Ovary (tissue), 9 donors: Measurements from ENCODE around the gene GNPTAB. TPM values are rescaled to one million over a fixed set of nuclear protein-coding genes. Genes with fewer than 3 reads are reported as not detected.

Experiments
- DNase-seq, 5 donors: peaks; one replicate each; pipeline ENCODE4 v3.0.0-alpha.2; 2019 to 2020
- H3K27ac ChIP-seq, 2 donors: fragments of 200-600 bp; one replicate each; pipeline versions ENCODE4 v1.5.1 to v1.8.0; 2019 to 2022
- H3K27me3 ChIP-seq: fragments of 200-600 bp; one replicate; pipeline ENCODE4 v1.8.0; 2022
- H3K36me3 ChIP-seq: fragments of 200-600 bp; sonication (generic); one replicate; pipeline ENCODE4 v1.5.1; 2019
- H3K4me1 ChIP-seq: one replicate; pipeline ENCODE4 v1.8.1; 2013; ENCODE audit warnings: mild to moderate bottlenecking, moderate library complexity; ENCODE audit not compliant: insufficient read depth
- H3K4me3 ChIP-seq: fragments of 200-600 bp; sonication (generic); one replicate; pipeline ENCODE4 v1.5.1; 2017
- H3K9me3 ChIP-seq, 2 donors: fragments of 200-600 bp in 1 of 2; sonication (generic) in 1 of 2; one replicate each; pipeline versions ENCODE4 v1.5.1 to v1.8.1; 2013 to 2019; ENCODE audit warnings: mild to moderate bottlenecking in 1 of 2, moderate library complexity in 1 of 2
- EP300 ChIP-seq: sonication (generic); formaldehyde crosslinking; IDR thresholded peaks from one replicate; pipeline ENCODE4 v1.6.1; 2017; ENCODE audit warnings: antibody characterized with exemption
- POLR2A ChIP-seq: fragments of 450-650 bp; IDR thresholded peaks from one replicate; pipeline ENCODE4 v1.6.1; 2017; ENCODE audit warnings: antibody characterized with exemption, mild to moderate bottlenecking, moderate library complexity
- WGBS, 3 donors: extraction: QIAGEN DNeasy Blood & Tissue Kit in 1 of 3; methylation state at CpG; one replicate each; pipeline versions ENCODE4 v1.1.5 to v1.1.7; 2013 to 2017; 5-methylcytosine and 5-hydroxymethylcytosine counted together
- intact Hi-C, 4 donors: fragments of 100-400 bp; cut with DNase I; formaldehyde crosslinking; loops; one replicate each; pipeline versions ENCODE4 v1.11.0 to v1.15.1; 2022 to 2023
- polyA plus RNA-seq, 2 donors: library from polyadenylated mRNA; stranded (reverse); fragments of 200-250 nt in 1 of 2; fragments of 350-450 nt in 1 of 2; fragmentation: Illumina TruSeq in 1 of 2; extraction: RNeasy Lipid Tissue Mini Kit (QIAGEN cat#74804) in 1 of 2; gene quantifications; one replicate each; pipeline ENCODE4 v1.2.3, GENCODE V29; 2013 to 2014
- total RNA-seq, 7 donors: library from RNA; depleted of rRNA in 2 of 7; stranded (reverse); fragments of >200 nt in 2 of 7; fragmentation: NEBNext Ultra II Directional in 3 of 7; extraction: Animal tissue kit (Norgen Biotek cat#: 25700) in 3 of 7; gene quantifications; one replicate each; pipeline versions ENCODE4 v1.1.0 to v1.2.4, GENCODE V29; 2016 to 2023
- TF ChIP-seq, protein P1 (sequence below), 3 donors: fragments of 450-650 bp in 2 of 3; fragments of 200-600 bp in 1 of 3; IDR thresholded peaks; one replicate each; pipeline versions ENCODE4 v1.5.1 to v1.8.0; 2016 to 2022; ENCODE audit warnings: antibody characterized with exemption in 3 of 3, mild to moderate bottlenecking in 1 of 3
- donor health status: DM: no; HTN: no; CAD: no; lungs with moderate emphysema.
- donor health status: DM: no; HTN: no; CAD: no.
- donor health status: Bipolar disorder and iron deficiency.
- donor health status: DM: yes; HTN: yes; CAD: no.
- donor health status: DM: no; HTN: no; CAD: no.
- donor health status: DM: yes; HTN: yes; CAD: no.

GNPTAB gene
- total and polyA plus RNA-seq, 9 donors: 7.1 to 24.2 (median 16.6) TPM

DNA sequence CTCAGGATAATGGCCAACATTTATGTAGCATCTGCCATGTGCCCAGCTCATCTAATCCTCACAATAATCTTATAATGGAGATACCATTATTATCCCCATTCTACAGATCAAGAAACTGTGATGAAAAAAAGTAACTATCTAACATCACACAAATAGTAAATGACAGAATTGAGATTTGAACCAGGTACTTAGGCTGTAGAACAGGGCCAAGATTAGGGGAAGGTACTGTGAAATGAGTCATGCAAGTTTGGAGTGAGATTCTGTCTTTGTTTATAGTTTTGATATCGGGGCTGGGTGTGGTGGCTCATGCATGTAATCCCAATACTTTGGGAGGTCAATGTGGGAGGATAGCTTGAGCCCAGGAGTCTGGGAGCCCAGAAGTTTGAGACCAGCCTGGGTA lies 1.3 kb upstream of the GNPTAB start:
- TF ChIP-seq, protein P1, sequence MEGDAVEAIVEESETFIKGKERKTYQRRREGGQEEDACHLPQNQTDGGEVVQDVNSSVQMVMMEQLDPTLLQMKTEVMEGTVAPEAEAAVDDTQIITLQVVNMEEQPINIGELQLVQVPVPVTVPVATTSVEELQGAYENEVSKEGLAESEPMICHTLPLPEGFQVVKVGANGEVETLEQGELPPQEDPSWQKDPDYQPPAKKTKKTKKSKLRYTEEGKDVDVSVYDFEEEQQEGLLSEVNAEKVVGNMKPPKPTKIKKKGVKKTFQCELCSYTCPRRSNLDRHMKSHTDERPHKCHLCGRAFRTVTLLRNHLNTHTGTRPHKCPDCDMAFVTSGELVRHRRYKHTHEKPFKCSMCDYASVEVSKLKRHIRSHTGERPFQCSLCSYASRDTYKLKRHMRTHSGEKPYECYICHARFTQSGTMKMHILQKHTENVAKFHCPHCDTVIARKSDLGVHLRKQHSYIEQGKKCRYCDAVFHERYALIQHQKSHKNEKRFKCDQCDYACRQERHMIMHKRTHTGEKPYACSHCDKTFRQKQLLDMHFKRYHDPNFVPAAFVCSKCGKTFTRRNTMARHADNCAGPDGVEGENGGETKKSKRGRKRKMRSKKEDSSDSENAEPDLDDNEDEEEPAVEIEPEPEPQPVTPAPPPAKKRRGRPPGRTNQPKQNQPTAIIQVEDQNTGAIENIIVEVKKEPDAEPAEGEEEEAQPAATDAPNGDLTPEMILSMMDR (IDR thresholded peaks at IDR 0.05): no peak
- TF ChIP-seq EP300: no peak
- TF ChIP-seq POLR2A: no peak
- WGBS, 3 donors: 12 to 33% (median 20%) methylated on average over 1 of the region's 1 CpG
- no peaks in the 10 kb centered on the region for H3K36me3 ChIP-seq
- no peak overlapping the region for H3K4me3 ChIP-seq
- intact Hi-C loops: loop anchor here in 1 of 4 donors (10.0 kb wide), 1 partner anchor 337 kb away; no protein-coding TSS in a partner anchor
- H3K27ac ChIP-seq: no peak overlapping the region
- no peak for DNase-seq
- H3K27me3 ChIP-seq: no peaks in the 10 kb centered on the region
- H3K4me1 ChIP-seq: no peaks in the 10 kb centered on the region
- H3K9me3 ChIP-seq: no peaks in the 10 kb centered on the region

DNA sequence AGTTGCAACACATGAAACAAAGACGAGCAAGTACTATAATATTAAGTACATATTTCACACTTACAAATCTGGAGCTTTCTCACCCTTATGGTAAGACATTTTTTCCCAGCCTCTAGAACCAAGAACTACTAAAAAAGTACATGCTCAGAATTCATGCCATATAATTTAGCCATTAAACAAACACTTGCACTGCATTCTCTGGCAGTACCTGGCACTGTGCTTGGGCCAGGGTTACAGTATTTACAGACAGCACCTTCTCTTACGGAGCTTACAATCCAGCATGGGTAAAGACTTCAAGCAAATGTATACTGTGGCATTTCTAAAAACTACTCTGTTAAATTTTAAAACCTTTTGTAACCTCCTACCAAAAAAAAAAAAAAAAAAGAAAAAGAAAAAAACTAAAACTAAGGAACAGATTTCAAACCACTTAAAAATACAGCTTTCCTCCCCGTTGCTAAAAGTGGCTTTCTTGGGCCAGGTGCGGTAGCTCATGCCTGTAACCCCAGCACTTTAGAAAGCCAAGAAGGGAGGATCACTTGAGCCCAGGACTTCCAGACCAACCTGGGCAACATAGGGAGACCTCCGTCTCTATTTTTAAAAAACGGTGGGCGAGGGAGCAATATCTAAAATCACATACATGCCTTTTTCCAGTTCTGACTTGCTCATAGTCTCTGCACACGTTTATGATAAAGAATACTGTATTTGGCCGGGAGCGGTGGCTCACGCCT lies 956 bp downstream of the GNPTAB start:
- Histone ChIP-seq H3K4me3 (peak overlapping the region; percentile 89), H3K36me3 (no peaks in the 10 kb centered on the region), H3K9me3 (no peaks in the 10 kb centered on the region), H3K4me1 (peaks cover 2% of the 10 kb centered on the region), H3K27ac (peak overlapping the region in 1 of 2 donors; percentile 4), H3K27me3 (no peaks in the 10 kb centered on the region)
- TF ChIP-seq, protein P1 (IDR thresholded peaks at IDR 0.05): no peak
- TF ChIP-seq POLR2A (no peak), EP300 (no peak)
- intact Hi-C loops: loop anchor here in 1 of 4 donors (10.0 kb wide), 1 partner anchor 335 kb away; no protein-coding TSS in a partner anchor
- 12 to 13% (median 12%) methylated on average over 11 of the region's 11 CpGs for WGBS, 3 donors
- no peak for DNase-seq

DNA sequence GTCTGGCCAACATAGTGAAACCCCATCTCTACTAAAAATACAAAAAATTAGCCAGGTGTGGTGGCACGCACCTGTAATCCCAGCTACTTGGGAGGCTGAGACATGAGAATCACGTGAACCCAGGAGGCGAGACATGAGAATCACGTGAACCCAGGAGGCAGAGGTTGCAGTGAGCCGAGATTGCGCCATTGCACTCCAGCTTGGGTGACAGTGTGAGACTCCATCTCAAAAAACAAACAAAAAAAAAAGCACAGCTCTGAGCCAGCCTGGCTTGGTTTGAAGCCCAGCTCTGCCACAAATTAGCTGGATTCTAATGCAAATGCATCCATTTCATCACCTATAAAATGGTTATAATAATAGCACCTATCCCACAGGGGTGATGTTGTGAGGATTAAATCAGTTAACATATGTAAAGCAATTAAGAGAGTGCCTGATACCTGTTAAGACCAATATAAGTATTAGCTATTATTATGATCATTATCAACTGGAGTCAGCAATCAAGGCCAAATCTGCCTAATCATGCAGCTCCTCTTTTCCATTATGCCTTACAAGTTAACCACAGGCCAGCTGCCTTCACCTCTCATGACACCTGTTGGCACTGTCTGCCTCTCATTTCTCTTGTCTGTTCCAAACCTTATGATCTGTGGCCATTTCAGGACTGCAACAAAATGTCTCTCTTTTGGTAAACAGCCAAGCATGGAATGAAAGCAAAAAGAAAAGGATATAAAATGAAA lies 2.1 kb downstream of the GNPTAB start:
- no peaks in the 10 kb centered on the region for H3K9me3 ChIP-seq
- intact Hi-C loops: no loop called here
- no peaks in the 10 kb centered on the region for H3K36me3 ChIP-seq
- H3K4me3 ChIP-seq: no peak overlapping the region
- no peaks in the 10 kb centered on the region for H3K27me3 ChIP-seq
- WGBS, 3 donors: 96 to 99% (median 98%) methylated on average over 6 of the region's 6 CpGs
- peaks cover 2% of the 10 kb centered on the region for H3K4me1 ChIP-seq
- no peak overlapping the region for H3K27ac ChIP-seq
- DNase-seq: no peak
- TF ChIP-seq EP300 (no peak), POLR2A (no peak)
- TF ChIP-seq, protein P1 (IDR thresholded peaks at IDR 0.05): no peak

DNA sequence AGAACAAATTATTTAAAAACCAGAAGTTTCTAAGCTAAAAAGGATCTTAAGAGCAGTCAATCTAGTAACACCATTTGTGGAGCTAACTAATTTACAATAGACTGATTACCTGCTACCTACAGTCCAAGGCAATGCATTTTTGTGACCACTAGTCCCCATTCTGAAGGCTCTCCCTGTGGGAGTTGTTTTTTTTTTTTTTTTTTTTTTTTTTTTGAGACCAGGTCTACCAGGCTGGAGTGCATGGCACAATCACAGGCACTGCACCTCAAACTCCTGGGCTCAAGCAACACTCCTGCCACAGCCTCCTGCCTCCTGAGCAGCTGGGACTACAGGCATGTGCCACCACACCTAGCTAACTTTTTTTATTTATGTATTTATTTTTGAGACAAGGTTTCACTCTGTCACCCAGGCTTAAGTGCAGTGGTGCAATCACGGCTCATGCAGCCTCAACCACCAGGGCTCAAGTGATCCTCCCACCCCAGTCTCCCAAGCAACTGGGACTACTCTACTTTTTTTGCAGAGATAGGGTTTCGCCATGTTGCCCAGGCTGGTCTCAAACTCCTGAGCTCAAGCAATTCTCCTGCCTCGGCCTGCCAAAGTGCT lies 3.9 kb downstream of the GNPTAB start:
- Histone ChIP-seq H3K4me3 (no peak overlapping the region), H3K27ac (no peak overlapping the region), H3K9me3 (no peaks in the 10 kb centered on the region), H3K36me3 (no peaks in the 10 kb centered on the region), H3K4me1 (peaks cover 2% of the 10 kb centered on the region), H3K27me3 (no peaks in the 10 kb centered on the region)
- TF ChIP-seq, protein P1 (IDR thresholded peaks at IDR 0.05): no peak
- TF ChIP-seq POLR2A (no peak), EP300 (no peak)
- DNase-seq: no peak
- intact Hi-C loops: no loop called here
- WGBS, 3 donors: 96 to 98% (median 96%) methylated on average over 3 of the region's 3 CpGs
